HUES6 (cell line): ENCODE data around the gene PDCD7.

Experiments
- H3K27ac ChIP-seq: 2 replicates; pipeline ENCODE4 v1.7.0; 2013; ENCODE audit warnings: low read depth, mild to moderate bottlenecking, low read length, inconsistent platforms
- H3K27me3 ChIP-seq: 2 replicates; pipeline ENCODE4 v1.6.1; 2013; ENCODE audit warnings: low read length; ENCODE audit not compliant: control insufficient read depth, insufficient read depth
- H3K36me3 ChIP-seq: 2 replicates; pipeline ENCODE4 v1.6.1; 2013; ENCODE audit warnings: low read length; ENCODE audit not compliant: control insufficient read depth, insufficient read depth
- H3K4me1 ChIP-seq: 2 replicates; pipeline ENCODE4 v1.6.1; 2013; ENCODE audit warnings: low read length; ENCODE audit not compliant: control insufficient read depth, insufficient read depth
- H3K4me3 ChIP-seq: 2 replicates; pipeline ENCODE4 v1.5.1; 2013; ENCODE audit warnings: low read depth, low read length
- H3K9ac ChIP-seq: one replicate; pipeline ENCODE4 v1.6.1; 2013; ENCODE audit warnings: mild to moderate bottlenecking, low read length
- H3K9me3 ChIP-seq: 2 replicates; pipeline ENCODE4 v1.6.1; 2013; ENCODE audit warnings: low read depth, low read length; ENCODE audit not compliant: control insufficient read depth, insufficient read depth

Gene PDCD7

DNA sequence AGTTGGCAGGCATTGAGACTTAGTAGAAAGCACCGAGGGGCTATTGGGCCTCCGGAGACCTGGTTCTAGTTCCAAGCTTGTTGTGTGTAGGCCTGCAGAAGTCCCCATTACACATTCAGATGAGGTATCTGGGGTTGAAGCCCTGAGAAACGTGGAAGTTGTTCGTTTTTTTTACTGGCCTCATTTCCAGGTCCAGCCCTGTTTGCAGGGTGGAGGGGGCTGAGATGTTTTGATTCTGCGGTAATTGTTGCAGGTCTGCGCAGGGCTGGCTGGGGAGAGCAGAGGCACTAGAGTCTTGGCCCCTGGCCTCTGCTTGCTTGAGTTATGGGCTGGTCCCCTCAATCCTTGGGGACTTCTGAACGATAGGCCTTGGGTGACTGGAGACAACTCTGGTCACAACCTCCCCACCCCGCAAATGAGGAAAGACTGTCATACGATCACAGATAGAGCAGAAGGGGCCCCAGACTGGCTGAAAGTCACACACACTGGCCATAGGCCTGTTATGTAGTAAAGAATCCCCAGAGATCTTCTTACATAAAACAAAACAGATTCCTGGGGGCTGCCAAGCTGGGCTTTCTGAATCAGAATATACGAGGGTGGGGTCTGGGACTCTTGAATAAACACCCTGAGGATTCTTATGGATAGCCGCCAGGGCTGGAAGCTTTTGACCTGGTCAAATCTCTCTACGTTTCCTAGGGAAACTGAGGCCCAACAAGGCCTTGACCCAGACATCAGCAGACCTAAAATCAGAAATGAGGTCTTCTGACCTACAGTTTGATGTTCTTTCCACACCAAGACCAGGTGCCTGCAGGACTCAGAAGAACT lies 41.5 kb downstream of the PDCD7 start:
- Histone ChIP-seq H3K27me3 (no peaks in the 10 kb centered on the region), H3K27ac (no peak overlapping the region), H3K4me3 (no peak overlapping the region), H3K36me3 (no peaks in the 10 kb centered on the region), H3K4me1 (peaks cover 22% of the 10 kb centered on the region), H3K9me3 (no peaks in the 10 kb centered on the region), H3K9ac (no peak overlapping the region)

DNA sequence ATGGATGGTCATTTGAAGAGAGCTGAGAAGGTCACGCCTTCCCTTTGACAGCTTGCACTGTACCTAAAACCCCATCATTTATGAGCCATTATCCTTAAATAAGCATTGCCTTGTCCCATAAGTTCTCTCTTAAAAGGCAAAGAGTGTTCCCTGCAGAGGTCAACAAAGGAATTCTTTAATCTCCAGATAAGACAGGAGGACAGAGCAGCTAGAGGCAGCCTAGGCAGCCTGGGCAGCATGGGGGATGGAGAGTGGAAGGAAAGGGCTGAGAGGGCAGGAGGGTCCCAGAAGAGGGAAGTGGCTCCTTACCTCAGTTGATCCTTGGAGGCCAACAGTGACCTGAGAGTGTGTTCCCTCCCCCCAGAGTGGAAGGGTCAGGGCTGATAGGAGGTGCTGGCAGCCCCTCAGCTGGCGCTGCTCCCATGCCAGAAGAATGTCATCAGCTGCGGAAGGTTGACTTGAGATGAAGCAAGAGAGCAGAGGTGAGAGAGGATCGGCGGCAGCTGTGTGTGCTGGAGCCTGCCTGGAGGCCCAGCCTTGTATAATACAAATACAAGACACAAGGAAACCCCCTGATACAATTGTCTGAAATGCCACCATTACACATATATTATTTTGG lies 44.3 kb downstream of the PDCD7 start:
- no peaks in the 10 kb centered on the region for H3K27me3 ChIP-seq
- no peaks in the 10 kb centered on the region for H3K36me3 ChIP-seq
- H3K27ac ChIP-seq, result no peak overlapping the region
- no peak overlapping the region for H3K4me3 ChIP-seq
- no peaks in the 10 kb centered on the region for H3K9me3 ChIP-seq
- H3K9ac ChIP-seq, result no peak overlapping the region
- H3K4me1 ChIP-seq, result peaks cover 44% of the 10 kb centered on the region

DNA sequence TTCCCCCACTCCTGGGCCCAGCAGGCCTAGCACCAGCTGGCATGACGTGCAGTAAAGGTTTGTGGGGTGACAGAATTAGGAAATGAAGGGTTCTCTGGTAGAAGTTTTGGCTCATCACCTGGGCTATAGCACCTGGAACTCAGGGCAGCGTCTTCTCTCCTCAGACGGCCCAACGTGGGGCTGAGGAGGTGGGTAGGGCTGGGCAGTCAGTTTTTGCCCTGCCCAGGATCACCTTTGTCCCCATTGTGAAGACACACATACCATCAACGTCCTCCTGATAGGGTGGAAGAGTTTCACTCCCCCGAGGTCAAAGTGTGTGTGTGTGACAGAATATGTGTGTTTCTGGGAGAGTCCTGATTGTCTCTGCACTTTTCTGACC lies 45.0 kb downstream of the PDCD7 start:
- Histone ChIP-seq H3K4me3 (no peak overlapping the region), H3K9ac (no peak overlapping the region), H3K27me3 (no peaks in the 10 kb centered on the region), H3K4me1 (peaks cover 51% of the 10 kb centered on the region), H3K36me3 (no peaks in the 10 kb centered on the region), H3K27ac (no peak overlapping the region), H3K9me3 (no peaks in the 10 kb centered on the region)

DNA sequence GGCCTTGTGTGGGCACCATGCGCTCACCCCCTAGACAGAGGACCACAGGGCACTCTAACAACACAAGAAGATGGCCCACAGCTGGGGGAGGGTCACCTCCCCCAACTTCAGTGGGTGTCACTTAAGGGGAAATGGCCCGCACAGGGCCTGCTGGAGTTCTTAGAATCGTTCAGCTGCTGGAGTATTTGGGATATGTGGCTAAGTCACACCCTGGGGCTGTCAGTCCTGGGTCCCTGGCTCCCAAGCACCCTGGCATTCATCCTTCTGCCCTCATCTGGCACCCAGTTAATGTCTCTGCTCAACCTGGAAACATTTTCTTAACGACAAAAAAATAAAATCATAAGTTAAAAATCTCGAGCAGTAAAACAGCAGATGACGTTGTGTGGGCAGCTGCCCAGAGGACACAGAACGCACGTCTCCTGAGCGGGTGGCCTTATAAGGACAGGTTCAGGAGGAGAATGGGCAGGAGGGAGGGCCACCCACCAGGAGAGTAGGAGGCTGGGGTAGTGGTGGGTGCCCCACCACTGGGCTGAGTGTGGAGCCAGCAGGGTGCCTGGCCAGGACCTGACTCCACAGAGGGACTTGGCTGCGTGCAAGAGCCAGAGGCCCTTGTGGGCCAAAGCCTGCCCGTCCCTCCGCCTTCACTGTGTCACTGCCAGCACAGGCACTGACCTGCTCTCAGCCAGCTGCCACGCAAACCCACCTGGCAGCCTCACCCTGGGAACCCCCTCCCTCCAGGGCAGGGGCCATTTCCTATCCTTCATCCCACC lies 45.5 kb downstream of the PDCD7 start:
- peaks cover 56% of the 10 kb centered on the region for H3K4me1 ChIP-seq
- H3K27ac ChIP-seq, result no peak overlapping the region
- H3K4me3 ChIP-seq, result no peak overlapping the region
- no peaks in the 10 kb centered on the region for H3K9me3 ChIP-seq
- no peak overlapping the region for H3K9ac ChIP-seq
- H3K27me3 ChIP-seq, result no peaks in the 10 kb centered on the region
- H3K36me3 ChIP-seq, result no peaks in the 10 kb centered on the region

DNA sequence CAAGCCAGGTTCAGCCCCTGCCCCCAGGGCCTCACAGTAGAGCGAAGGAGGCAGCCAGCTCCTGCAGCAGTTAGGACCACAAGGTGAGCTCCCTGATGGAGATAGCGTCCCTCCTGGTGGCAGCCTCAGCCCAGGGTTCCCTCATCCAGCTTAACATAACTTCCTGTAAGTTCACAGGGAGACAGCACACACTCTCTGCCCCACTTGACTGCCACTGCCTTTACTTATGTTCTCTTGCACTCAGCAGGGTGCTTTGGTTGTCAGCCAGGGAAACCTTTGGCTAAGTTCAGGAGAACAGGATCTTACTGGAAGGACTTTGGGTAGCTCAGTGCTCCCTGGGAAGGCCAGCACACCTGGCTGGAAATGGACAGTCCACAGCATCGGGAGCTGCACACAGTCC lies 46.2 kb downstream of the PDCD7 start:
- no peak overlapping the region for H3K4me3 ChIP-seq
- H3K9ac ChIP-seq, result no peak overlapping the region
- peaks cover 62% of the 10 kb centered on the region for H3K4me1 ChIP-seq
- H3K27me3 ChIP-seq, result no peaks in the 10 kb centered on the region
- no peaks in the 10 kb centered on the region for H3K9me3 ChIP-seq
- no peak overlapping the region for H3K27ac ChIP-seq
- no peaks in the 10 kb centered on the region for H3K36me3 ChIP-seq

DNA sequence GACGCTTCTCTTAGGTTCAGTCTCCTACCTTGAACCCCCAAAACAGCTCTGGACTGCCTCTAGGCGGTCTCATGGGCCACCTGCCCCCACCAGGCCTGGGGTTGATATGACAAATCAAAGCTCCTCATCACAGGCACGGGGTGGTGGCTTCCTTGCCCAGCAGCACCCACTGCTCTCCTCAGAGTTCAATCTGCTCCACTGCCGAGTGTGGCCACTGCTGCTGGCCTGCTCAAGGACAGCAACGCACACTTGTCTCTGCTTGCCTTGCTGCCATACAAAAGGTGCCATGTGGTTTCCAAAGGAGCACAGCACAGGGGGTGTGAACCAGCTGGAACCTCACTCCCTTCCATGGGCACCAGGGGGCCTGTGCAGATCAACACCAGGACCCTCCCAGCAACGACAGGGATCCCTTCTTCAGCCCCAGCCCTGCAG lies 46.9 kb downstream of the PDCD7 start:
- H3K9ac ChIP-seq, result no peak overlapping the region
- H3K4me3 ChIP-seq, result no peak overlapping the region
- H3K9me3 ChIP-seq, result no peaks in the 10 kb centered on the region
- H3K27ac ChIP-seq, result no peak overlapping the region
- no peaks in the 10 kb centered on the region for H3K27me3 ChIP-seq
- H3K4me1 ChIP-seq, result peaks cover 69% of the 10 kb centered on the region
- H3K36me3 ChIP-seq, result no peaks in the 10 kb centered on the region

DNA sequence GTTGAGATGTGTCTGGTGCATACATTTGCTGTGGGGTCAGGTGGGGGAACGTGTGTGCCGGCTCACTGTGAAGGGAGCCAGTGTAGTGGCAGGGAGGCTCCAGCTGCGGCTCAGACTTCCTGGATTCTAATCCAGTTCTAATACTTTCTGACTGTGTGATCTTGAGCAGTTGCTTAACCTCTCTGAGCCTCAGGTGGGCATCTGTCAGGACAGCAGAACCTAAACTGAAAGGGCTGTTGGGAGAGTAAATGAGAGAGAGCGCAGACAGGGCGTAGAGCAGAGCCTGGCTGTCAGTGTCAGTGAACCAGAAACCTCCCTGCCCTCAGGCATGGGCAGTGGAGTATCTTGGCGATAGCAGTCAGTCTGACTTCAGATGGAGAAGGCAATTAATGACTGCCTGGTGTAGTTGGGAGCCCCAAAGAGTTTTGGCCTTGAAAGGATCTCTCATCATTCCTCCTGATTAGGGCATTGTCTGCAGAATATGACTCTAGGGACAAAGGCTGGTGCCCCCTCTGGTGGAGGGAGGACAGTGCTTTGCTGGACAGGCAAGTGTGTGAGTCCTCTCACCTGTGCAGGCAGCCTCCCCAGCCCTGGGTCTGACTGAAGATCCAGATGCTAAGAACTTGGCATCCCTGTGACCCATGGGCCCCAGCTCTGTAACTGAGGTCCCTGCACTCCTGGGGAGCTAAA lies 47.5 kb downstream of the PDCD7 start:
- H3K9ac ChIP-seq, result no peak overlapping the region
- peaks cover 75% of the 10 kb centered on the region for H3K4me1 ChIP-seq
- no peaks in the 10 kb centered on the region for H3K36me3 ChIP-seq
- no peak overlapping the region for H3K27ac ChIP-seq
- H3K27me3 ChIP-seq, result no peaks in the 10 kb centered on the region
- no peak overlapping the region for H3K4me3 ChIP-seq
- H3K9me3 ChIP-seq, result no peaks in the 10 kb centered on the region

DNA sequence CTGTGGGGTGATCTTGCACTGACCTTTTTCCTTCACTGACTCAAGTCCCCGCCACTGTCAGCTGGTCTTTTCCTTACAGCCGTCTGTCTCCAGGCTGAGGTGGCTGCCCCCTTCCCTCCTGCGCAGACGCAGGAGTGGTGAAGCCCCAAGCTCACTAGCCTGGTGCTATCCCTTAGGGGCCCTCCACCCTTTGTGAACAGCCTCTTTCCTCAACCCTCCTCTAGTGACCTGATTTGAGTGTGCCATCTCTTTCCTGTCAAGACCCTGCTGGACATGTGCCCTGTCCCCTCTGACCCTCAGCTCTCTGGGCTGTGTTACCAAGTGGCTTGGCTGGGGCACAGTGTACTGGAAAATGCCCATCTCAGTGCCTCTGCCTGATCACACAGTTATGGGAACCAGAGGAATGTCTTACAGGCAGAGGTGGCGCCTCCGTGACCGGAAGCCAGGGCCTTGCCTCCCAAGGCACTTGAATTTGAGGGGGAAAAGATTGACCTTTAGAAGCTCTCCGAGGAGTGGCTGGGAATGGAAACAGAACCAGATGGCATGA lies 48.3 kb downstream of the PDCD7 start:
- Histone ChIP-seq H3K4me1 (peaks cover 77% of the 10 kb centered on the region), H3K9me3 (no peaks in the 10 kb centered on the region), H3K27me3 (no peaks in the 10 kb centered on the region), H3K4me3 (no peak overlapping the region), H3K9ac (no peak overlapping the region), H3K36me3 (no peaks in the 10 kb centered on the region), H3K27ac (no peak overlapping the region)

DNA sequence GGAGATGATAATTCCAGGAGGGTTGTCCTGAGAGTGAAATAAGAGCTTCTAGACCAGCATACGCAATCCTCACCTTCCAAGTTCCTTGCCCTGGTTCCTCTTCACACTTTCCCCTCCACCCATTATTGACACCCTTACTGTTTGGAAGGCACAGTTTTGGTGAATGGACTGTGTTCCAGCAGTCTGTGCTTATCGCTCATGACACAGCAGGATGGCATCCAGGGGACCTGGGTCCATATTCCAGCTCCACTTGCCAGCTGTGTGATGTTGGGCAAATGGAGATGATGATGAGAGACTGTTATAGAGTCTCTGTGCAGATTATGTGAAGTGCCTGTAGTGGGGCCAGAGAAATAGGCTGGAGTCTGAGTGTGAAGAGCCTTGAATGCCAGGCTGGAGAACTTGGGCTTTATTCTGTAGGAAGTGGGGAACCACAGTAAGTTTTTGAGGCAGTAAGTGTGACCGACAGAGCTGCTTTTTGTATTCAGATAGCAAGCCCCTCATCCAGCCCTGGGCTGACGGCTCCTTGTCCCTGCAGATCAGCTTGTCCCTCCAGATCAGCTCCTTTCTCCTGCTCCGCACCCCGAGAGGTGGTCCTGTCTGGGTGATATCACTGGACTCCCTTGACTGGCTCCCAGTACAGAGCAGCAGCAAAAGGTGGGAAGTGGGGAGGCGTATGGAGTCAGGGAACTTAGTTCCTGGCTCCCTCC lies 49.0 kb downstream of the PDCD7 start:
- Histone ChIP-seq H3K4me1 (peaks cover 77% of the 10 kb centered on the region), H3K9ac (no peak overlapping the region)

DNA sequence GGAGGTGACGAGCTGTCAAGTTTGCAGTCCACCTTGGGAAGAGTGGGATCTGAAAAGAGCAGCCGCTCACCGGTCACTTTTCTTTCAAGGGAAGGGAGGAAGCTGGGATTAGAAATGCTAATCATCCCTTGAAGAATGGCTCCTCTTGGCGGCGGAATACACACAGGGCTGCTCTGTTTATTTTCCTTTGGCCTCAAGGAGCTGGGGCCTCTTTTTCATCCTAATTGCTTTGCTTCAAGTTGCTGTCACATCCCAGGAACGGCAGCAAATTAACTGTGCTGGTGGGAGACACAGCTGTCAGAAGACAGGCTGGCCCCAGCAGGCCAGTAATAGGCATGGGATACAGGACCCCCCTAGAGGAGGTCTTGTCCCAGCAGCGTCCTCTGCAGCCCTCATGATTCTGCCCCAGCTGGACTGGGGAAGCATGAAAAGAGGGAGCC lies 50.3 kb downstream of the PDCD7 start:
- H3K4me1 ChIP-seq, result peaks cover 72% of the 10 kb centered on the region
- H3K27me3 ChIP-seq, result no peaks in the 10 kb centered on the region
- H3K4me3 ChIP-seq, result peak overlapping the region; percentile 24; the same call in 1 of the 2 replicates
- H3K36me3 ChIP-seq, result no peaks in the 10 kb centered on the region
- no peaks in the 10 kb centered on the region for H3K9me3 ChIP-seq
- peak overlapping the region; percentile 20 for H3K9ac ChIP-seq
- peak overlapping the region; percentile 15; the same call in 1 of the 2 replicates for H3K27ac ChIP-seq

More for the DNA sequence above, 49.0 kb downstream of the PDCD7 start:
- no peak overlapping the region for H3K27ac ChIP-seq
- H3K4me3 ChIP-seq, result no peak overlapping the region
- no peaks in the 10 kb centered on the region for H3K9me3 ChIP-seq
- H3K27me3 ChIP-seq, result no peaks in the 10 kb centered on the region
- no peaks in the 10 kb centered on the region for H3K36me3 ChIP-seq
